Bone marrow (tissue), 2 donors: ENCODE measurements around the gene AGRN.
A peak's percentile ranks its signal among the peaks of the same experiment; 100 is the strongest.
"Not testable (repeated sequence)": the region's sequence is repeated elsewhere in the genome, so short reads cannot be mapped to it uniquely, and the experiment has no call there.

Experiments
- DNase-seq, 2 donors: peaks; one replicate each; lab custom pipeline; 2025; lab: John Stamatoyannopoulos, UW

Gene AGRN

GRCh38 chr1:1053682-1054081 lies 33.8 kb downstream of the AGRN start:
- DNase-seq: no peak

- DNase-seq: no peak
These were observed 34.3 kb downstream of the AGRN start for GRCh38 chr1:1054099-1054700.

GRCh38 chr1:1054971-1055370 lies 35.1 kb downstream of the AGRN start:
- DNase-seq: no peak

- DNase-seq: no peak
These were observed 36.2 kb downstream of the AGRN start for GRCh38 chr1:1055841-1056736.

- DNase-seq: not testable (repeated sequence)
These were observed 37.8 kb downstream of the AGRN start for GRCh38 chr1:1057769-1058087.

- no peak for DNase-seq
These were observed 38.4 kb downstream of the AGRN start for GRCh38 chr1:1058088-1058905.

GRCh38 chr1:1058921-1059493 lies 39.1 kb downstream of the AGRN start:
- peak in 1 of 2 donors; percentile 24 for DNase-seq

GRCh38 chr1:1059494-1060280 lies 39.8 kb downstream of the AGRN start:
- peak; percentile 38 to 75 for DNase-seq

GRCh38 chr1:1060281-1061000 lies 40.5 kb downstream of the AGRN start:
- no peak for DNase-seq

- no peak for DNase-seq
These were observed 41.9 kb downstream of the AGRN start for GRCh38 chr1:1061682-1062345.

GRCh38 chr1:1062348-1063163 lies 42.6 kb downstream of the AGRN start:
- DNase-seq: peak in 1 of 2 donors; percentile 19

- DNase-seq: no peak
These were observed 43.5 kb downstream of the AGRN start for GRCh38 chr1:1063261-1063944.

- peak; percentile 89 to 94 for DNase-seq
These were observed 44.3 kb downstream of the AGRN start for GRCh38 chr1:1063945-1064831.

- no peak for DNase-seq
These were observed 45.5 kb downstream of the AGRN start for GRCh38 chr1:1065265-1065939.

GRCh38 chr1:1065940-1066304 lies 46.0 kb downstream of the AGRN start:
- DNase-seq: not testable (repeated sequence)

GRCh38 chr1:1066403-1067283 lies 46.7 kb downstream of the AGRN start:
- peak in 1 of 2 donors; percentile 26 for DNase-seq
